ENCODE results near the gene PTPRCAP. TPM values are rescaled to one million over a fixed set of nuclear protein-coding genes. Genes with fewer than 3 reads are reported as not detected.

Gene PTPRCAP
- total and polyA plus RNA-seq, 9 of the 15 experiments (the other 6 are each of a cell fraction or from before 2014, with no cell fraction given), result 0.22 to 2.0 (median 1.1) TPM; not detected in 4

DNA sequence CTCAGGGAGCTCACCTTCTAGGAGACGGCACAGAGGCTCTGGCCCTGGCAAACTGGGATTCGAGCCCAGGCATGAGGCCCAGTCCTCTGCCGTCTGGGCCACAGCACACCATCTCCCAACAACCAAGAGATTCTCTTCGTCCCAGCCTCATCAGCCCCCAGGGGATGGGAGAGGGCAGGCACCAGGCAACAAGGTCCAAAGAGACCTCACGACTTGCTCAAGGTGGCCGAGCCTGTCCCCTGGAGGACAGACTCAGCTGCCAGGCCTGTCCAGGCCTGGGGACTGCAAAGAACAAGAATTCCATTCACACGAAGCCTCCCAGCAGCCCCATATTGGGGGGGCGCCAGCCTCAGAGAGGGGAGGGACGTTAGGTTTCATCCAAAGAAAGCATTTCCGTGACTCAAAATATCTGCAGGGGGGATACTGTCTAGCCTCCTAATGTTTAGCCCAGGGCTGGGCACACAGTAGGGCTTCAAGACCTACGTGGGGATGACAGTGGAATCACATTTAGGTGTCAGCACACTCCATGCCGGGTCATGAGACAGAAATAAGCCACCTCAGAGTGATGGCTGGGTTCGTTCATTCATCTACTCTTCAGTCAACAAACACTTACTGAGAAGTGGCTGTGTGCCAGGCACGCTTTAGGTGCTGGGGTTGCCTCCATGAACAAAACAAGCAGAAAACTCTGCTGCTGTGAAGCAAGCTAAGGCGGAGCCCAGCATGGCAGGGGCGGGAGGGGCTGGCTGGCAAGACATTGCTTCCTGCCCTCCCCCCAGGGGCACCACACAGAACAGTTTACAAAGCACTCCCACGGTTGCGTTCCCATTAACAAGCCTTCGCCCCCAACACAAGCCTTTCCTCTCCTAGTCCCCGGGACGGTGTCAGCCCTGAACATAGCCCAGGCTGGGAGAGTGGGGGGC, 20.8 kb downstream of the PTPRCAP start:
- CTCF ChIA-PET (ENCODE audit: low intra/inter-chr PET ratio), result no interaction called here

More for the DNA sequence above, 20.8 kb downstream of the PTPRCAP start:
- Histone ChIP-seq H3K9me3 (replicated peaks; ENCODE audit: control insufficient read depth, insufficient read depth, low read depth, low read length) (no peaks in the 10 kb centered on the region), H3K4me2 (ENCODE audit: insufficient read depth, low read length) (no peak overlapping the region), H2AFZ (ENCODE audit: low read depth, low read length) (no peak overlapping the region), H4K20me1 (replicated peaks; ENCODE audit: control insufficient read depth, insufficient read depth, low read length) (no peaks in the 10 kb centered on the region; the same call in 1 of the 2 replicates), H3K79me2 (ENCODE audit: control insufficient read depth, insufficient read depth, low read length) (peaks cover 8% of the 10 kb centered on the region; the same call in 1 of the 3 replicates), H3K36me3 (ENCODE audit: control insufficient read depth, insufficient read depth, low read length) (no peaks in the 10 kb centered on the region), H3K9me1 (ENCODE audit: control insufficient read depth, insufficient read depth, low read length) (no peaks in the 10 kb centered on the region), H3K9ac (ENCODE audit: insufficient read depth in 1 of 2, low read depth in 2 of 2, low read length in 2 of 2) (no peak overlapping the region), H3K4me3 (no peak overlapping the region), H3K27me3 (ENCODE audit: control insufficient read depth in 2 of 2, insufficient read depth in 2 of 2, low read length in 2 of 2) (no peaks in the 10 kb centered on the region), H3K4me1 (replicated peaks in 1 of 2; ENCODE audit: control insufficient read depth in 2 of 2, insufficient read depth in 2 of 2, low read length in 2 of 2) (peaks cover 19 to 77% of the 10 kb centered on the region in 2 experiments), H3K27ac (ENCODE audit: extremely low read depth, low read depth, low read length) (no peak overlapping the region)
- intact Hi-C loops (cut with micrococcal nuclease), result no loop called here
- TF ChIP-seq POLR2G (IDR thresholded peaks at IDR 0.05; ENCODE audit: low read depth, low read length), result 0 out of 2 replicates have a peak, but pooled peaks have one; percentile 27
- peak; percentile 96 for TF ChIP-seq ZKSCAN1 (IDR thresholded peaks at IDR 0.05; ENCODE audit: low read depth, low read length)
- TF ChIP-seq, protein P1, sequence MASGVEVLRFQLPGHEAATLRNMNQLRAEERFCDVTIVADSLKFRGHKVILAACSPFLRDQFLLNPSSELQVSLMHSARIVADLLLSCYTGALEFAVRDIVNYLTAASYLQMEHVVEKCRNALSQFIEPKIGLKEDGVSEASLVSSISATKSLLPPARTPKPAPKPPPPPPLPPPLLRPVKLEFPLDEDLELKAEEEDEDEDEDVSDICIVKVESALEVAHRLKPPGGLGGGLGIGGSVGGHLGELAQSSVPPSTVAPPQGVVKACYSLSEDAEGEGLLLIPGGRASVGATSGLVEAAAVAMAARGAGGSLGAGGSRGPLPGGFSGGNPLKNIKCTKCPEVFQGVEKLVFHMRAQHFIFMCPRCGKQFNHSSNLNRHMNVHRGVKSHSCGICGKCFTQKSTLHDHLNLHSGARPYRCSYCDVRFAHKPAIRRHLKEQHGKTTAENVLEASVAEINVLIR (CRISPR knock-in tag; IDR thresholded peaks at IDR 0.05), result no peak
- TF ChIP-seq CBFB (CRISPR knock-in tag; IDR thresholded peaks at IDR 0.05), result no peak
- TF ChIP-seq, protein P2, sequence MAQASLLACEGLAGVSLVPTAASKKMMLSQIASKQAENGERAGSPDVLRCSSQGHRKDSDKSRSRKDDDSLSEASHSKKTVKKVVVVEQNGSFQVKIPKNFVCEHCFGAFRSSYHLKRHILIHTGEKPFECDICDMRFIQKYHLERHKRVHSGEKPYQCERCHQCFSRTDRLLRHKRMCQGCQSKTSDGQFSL (CRISPR knock-in tag; IDR thresholded peaks at IDR 0.05), result peak; percentile 32; the same call in 1 of the 2 replicates
- TF ChIP-seq, protein P2 (tag; IDR thresholded peaks at IDR 0.05), result no peak
- TF ChIP-seq, protein P3, sequence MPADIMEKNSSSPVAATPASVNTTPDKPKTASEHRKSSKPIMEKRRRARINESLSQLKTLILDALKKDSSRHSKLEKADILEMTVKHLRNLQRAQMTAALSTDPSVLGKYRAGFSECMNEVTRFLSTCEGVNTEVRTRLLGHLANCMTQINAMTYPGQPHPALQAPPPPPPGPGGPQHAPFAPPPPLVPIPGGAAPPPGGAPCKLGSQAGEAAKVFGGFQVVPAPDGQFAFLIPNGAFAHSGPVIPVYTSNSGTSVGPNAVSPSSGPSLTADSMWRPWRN (IDR thresholded peaks at IDR 0.05; ENCODE audit: low read depth), result no peak
- TF ChIP-seq DIDO1 (tag; IDR thresholded peaks at IDR 0.05; ENCODE audit: low read depth), result no peak
- TF ChIP-seq NFIC (IDR thresholded peaks at IDR 0.05), result peak; percentile 68
- TF ChIP-seq KLF13 (tag; IDR thresholded peaks at IDR 0.05; ENCODE audit: borderline replicate concordance, low read depth), result no peak
- WGBS (ENCODE audit: insufficient coverage, low coverage, missing lambda C conversion rate), result 40% methylated on average over 21 of the region's 21 CpGs
- POLR2A ChIA-PET, result interaction anchor here (0.7 to 2.3 kb wide), 4 partner anchors 8 to 622 kb away, joined by 3 to 8 read pairs (median 5); partner anchors contain the start of gene PPP1CA
- in situ Hi-C loops (cut with MboI), result no loop called here
- BruUV-seq (replicated peaks), result no TSS peak
- DNase-seq (ENCODE audit: extremely low read depth in 1 of 4, low spot score in 3 of 4) (no peak), FAIRE-seq (peak; percentile 69), ATAC-seq (no peak)
